ENCODE measurements around the gene PKD1L1.

Gene PKD1L1

DNA sequence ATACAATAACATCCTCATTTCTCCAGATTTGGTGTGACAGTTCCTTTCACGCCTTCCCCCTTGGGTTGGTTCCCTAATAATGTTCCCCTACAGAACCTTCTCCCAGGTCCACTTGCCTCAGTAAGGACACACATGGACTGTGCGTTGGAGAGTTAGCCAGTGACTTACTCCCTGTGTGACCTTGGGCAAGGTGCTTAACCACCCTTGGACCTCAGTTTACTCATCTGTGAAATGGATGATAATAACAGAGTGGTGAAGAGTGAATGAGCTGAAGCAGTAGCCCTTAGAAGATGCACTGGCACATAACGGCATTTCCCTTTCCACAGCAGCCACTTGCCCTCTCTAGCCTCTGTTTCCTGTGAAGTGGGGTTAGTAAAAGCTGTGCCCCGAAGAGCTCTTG, 175.8 kb downstream of the PKD1L1 start:
- Histone ChIP-seq H3K36me3 (ENCODE audit: insufficient read depth, low read length) (no peaks in the 10 kb centered on the region), H3K4me1 (ENCODE audit: insufficient read depth, low read length) (peaks cover 5% of the 10 kb centered on the region), H3K27me3 (ENCODE audit: insufficient read depth, low read length) (no peaks in the 10 kb centered on the region), H3K4me3 (ENCODE audit: low read length) (no peak overlapping the region), H3K9me3 (ENCODE audit: low read length) (no peaks in the 10 kb centered on the region), H2AFZ (ENCODE audit: low read depth, low read length) (no peak overlapping the region)

DNA sequence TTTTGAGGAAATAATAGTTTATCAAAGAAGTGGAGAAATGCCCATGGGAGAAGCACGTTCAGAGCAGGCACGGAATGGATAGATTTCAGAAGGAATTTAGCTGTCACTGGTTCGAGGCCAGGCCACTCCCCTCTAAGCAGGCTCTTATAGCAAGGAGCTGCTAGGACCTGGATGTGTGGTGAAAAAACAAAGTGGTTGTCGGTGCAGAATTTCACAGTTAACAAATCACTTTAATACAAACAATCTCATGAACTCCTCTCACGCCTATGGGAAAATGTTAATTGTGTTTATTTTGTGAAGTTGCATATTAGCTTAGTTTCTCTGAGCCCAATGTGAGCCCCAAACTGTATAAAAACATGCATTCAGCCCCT, 176.3 kb downstream of the PKD1L1 start:
- Histone ChIP-seq H3K27me3 (ENCODE audit: insufficient read depth, low read length) (no peaks in the 10 kb centered on the region), H3K36me3 (ENCODE audit: insufficient read depth, low read length) (no peaks in the 10 kb centered on the region), H2AFZ (ENCODE audit: low read depth, low read length) (no peak overlapping the region), H3K9me3 (ENCODE audit: low read length) (no peaks in the 10 kb centered on the region), H3K4me3 (ENCODE audit: low read length) (no peak overlapping the region), H3K4me1 (ENCODE audit: insufficient read depth, low read length) (peaks cover 5% of the 10 kb centered on the region)

DNA sequence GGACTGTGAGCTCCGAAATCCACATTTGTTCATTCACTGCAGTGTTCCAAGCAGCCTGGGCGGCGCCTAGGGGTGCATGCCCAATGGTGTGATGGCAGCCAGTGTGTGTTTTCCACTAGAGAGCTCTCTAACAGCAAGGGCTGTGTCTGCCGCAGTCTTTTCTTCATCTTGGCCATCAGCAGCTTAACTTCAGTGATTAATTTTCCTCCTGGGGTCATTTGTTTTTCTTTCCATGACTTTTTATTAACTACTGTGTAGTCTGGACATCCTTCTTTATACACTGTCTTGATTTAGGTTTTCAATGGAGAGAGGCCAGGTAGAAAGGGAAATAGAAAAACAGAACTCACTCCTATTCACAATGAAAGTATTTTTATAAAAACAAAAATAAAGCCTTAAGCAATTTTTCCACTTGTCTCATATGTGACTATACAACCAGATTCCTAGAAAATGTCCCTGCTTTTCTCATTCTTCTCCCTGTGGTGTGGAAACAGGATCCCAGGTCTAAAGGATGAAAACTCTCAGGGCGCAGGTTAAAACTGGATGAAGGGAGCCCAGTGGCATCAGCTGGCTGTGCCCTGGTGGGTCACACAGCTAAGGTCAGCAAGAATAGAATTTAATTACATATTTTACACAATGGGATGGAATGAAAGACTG, 176.8 kb downstream of the PKD1L1 start:
- H3K36me3 ChIP-seq (ENCODE audit: insufficient read depth, low read length) = no peaks in the 10 kb centered on the region
- no peak overlapping the region for H2AFZ ChIP-seq (ENCODE audit: low read depth, low read length)

DNA sequence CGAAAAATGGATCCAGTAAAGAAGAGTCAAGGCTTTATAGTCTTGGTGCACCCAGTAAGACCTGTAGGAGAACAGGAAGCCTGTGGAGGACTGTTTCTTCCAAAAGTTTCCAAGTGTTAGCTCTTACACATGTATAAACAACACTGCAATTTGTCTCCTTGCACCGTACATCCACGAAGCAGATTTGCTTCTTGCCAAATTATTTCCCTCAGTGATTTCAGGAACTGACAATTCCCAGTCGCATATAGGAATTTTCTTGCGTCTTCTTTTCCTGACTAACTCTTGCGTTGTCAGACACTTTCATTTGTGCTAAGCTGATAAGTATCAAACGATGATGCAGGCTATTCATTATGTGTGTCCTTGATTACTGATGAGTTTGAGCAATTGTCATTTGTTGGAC, 182.1 kb downstream of the PKD1L1 start:
- Histone ChIP-seq H3K36me3 (ENCODE audit: insufficient read depth, low read length) (no peaks in the 10 kb centered on the region), H2AFZ (ENCODE audit: low read depth, low read length) (no peak overlapping the region), H3K9me3 (ENCODE audit: low read length) (no peaks in the 10 kb centered on the region), H3K4me1 (ENCODE audit: insufficient read depth, low read length) (peaks cover 14% of the 10 kb centered on the region), H3K27me3 (ENCODE audit: insufficient read depth, low read length) (no peaks in the 10 kb centered on the region), H3K4me3 (ENCODE audit: low read length) (no peak overlapping the region)

More for the DNA sequence above, 176.8 kb downstream of the PKD1L1 start:
- peaks cover 5% of the 10 kb centered on the region for H3K4me1 ChIP-seq (ENCODE audit: insufficient read depth, low read length)
- no peaks in the 10 kb centered on the region for H3K27me3 ChIP-seq (ENCODE audit: insufficient read depth, low read length)
- no peaks in the 10 kb centered on the region for H3K9me3 ChIP-seq (ENCODE audit: low read length)
- H3K4me3 ChIP-seq (ENCODE audit: low read length) = no peak overlapping the region

DNA sequence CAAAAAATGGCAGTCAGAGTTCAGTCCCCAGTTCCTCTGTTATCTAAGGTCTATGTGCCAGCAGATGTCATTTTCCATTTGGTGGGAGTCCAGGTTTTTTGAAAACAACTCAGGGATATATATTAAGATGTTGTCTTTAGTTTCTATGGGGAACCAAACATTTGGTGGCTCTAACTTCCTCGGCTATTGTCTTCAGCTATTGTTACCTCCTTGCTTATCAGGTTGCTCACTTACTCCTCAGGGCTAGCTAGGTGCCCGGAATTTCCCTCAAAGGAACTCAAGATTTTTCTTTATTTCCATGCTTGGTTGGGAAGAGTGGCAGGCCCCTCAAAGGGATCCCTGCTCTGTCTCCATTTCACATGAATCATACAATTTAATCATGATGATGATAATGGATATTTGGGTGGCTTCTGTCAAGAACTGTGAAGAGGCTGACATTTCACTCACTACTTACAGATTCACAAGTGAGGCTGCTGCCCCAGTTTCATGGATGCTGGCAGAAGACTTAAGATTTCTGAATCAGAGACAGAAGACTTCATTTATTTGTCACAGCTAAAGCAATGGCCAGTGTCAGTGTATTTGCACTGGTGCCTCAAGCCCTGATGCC, 182.8 kb downstream of the PKD1L1 start:
- no peaks in the 10 kb centered on the region for H3K27me3 ChIP-seq (ENCODE audit: insufficient read depth, low read length)
- no peak overlapping the region for H3K4me3 ChIP-seq (ENCODE audit: low read length)
- H2AFZ ChIP-seq (ENCODE audit: low read depth, low read length) = no peak overlapping the region
- H3K9me3 ChIP-seq (ENCODE audit: low read length) = no peaks in the 10 kb centered on the region
- no peaks in the 10 kb centered on the region for H3K36me3 ChIP-seq (ENCODE audit: insufficient read depth, low read length)
- peaks cover 14% of the 10 kb centered on the region for H3K4me1 ChIP-seq (ENCODE audit: insufficient read depth, low read length)

DNA sequence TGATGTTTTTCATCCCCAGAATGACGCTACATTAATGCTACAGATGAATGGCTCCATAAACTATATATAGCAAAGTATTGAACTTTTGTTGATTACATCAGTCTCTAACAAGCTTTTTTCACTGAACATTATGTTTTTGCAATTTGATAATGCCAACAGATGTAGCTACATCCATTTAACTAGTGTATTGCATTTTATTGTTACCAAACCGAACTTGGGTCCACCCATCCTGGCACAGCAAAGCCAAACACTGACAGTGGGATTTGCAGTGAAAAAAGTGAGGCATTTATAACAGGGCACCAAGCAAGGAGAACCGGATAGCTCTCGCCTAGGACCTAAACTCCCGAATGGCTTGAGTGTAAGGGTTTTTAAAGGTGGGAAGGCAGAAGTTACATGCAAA, 183.5 kb downstream of the PKD1L1 start:
- Histone ChIP-seq H3K36me3 (ENCODE audit: insufficient read depth, low read length) (no peaks in the 10 kb centered on the region), H3K4me1 (ENCODE audit: insufficient read depth, low read length) (peaks cover 14% of the 10 kb centered on the region), H2AFZ (ENCODE audit: low read depth, low read length) (no peak overlapping the region), H3K9me3 (ENCODE audit: low read length) (no peaks in the 10 kb centered on the region), H3K4me3 (ENCODE audit: low read length) (no peak overlapping the region), H3K27me3 (ENCODE audit: insufficient read depth, low read length) (no peaks in the 10 kb centered on the region)

DNA sequence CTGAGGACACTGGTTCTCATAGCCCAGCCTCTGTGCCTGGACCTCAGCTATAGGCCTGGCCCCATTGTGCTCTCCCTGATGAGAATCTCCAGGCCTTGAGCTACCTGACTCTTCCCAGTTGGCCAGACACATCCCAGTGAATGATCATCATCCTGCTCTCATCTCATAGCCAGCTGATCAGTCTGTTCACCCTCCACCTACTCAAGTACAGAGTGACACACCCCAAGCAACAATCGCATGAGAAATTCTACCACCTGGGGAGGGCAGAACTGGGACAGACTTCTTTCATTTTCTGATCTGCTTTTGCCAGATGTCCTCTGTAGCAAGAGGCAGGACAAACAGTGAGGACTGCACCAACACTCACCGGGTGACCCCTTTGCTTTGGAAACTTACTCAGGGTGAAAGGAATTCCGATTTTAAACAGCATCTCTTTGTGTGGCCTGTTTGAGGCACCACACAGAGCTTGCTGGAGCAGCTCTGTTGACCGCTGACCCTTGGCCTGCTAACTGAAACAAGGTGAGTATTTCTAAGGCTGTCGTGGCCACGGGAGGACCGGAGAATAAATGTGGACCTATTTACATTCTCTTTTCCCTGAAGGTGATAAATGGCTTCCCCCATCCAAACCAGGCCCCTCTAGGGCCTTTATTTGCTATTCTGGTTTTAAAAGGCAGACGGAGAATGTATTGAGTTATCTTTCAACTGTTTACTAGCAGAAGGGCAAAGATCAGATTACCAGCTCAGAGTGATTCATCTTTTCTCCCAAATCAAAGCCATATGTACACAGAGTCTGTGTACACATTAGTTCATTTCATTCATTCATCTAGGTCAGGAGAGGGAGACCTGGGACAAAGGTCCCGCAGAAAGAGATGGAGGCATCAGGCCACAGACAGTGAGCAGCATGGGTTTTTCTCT, 184.9 kb downstream of the PKD1L1 start:
- Histone ChIP-seq H3K36me3 (ENCODE audit: insufficient read depth, low read length) (no peaks in the 10 kb centered on the region), H3K27me3 (ENCODE audit: insufficient read depth, low read length) (no peaks in the 10 kb centered on the region), H3K9me3 (ENCODE audit: low read length) (no peaks in the 10 kb centered on the region), H2AFZ (ENCODE audit: low read depth, low read length) (no peak overlapping the region), H3K4me1 (ENCODE audit: insufficient read depth, low read length) (peaks cover 14% of the 10 kb centered on the region), H3K4me3 (ENCODE audit: low read length) (no peak overlapping the region)

DNA sequence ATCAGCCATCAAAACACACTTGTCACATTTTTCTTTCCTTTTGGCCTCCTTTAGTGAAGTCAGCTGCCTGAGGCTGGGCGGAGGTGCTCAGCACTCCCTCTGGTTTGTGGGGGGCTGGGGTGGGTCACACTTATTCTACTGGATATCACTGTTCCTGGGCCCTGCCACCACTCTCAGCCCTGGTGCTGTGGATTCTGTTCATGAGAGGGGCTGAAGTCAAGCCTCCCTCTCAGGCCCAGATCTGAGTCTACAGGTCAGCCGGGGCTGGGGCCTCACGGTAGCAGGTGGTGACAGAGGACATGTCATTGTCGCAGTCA, 185.6 kb downstream of the PKD1L1 start:
- H3K36me3 ChIP-seq (ENCODE audit: insufficient read depth, low read length) = no peaks in the 10 kb centered on the region
- peaks cover 14% of the 10 kb centered on the region for H3K4me1 ChIP-seq (ENCODE audit: insufficient read depth, low read length)
- no peak overlapping the region for H3K4me3 ChIP-seq (ENCODE audit: low read length)
- no peaks in the 10 kb centered on the region for H3K27me3 ChIP-seq (ENCODE audit: insufficient read depth, low read length)
- H2AFZ ChIP-seq (ENCODE audit: low read depth, low read length) = no peak overlapping the region
- H3K9me3 ChIP-seq (ENCODE audit: low read length) = no peaks in the 10 kb centered on the region

DNA sequence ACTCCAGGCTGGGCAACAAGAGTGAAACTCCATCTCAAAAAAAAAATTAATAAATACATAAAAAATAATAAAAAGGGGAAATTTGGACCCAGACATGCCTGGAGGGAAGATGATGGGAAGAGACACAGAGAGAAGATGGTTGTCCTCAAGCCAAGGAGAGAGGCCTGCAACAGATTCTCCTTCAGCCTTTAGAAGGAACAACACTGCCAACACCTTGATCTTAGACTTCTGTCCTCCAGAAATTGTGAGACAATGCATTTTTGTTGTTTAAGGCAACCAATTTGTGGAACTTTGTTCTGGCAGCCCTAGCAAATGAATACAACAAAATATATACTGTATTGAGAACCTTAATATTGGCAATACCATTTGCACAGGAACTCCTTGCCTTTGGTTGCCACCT, 186.1 kb downstream of the PKD1L1 start:
- Histone ChIP-seq H3K36me3 (ENCODE audit: insufficient read depth, low read length) (no peaks in the 10 kb centered on the region), H3K4me3 (ENCODE audit: low read length) (no peak overlapping the region), H2AFZ (ENCODE audit: low read depth, low read length) (no peak overlapping the region), H3K9me3 (ENCODE audit: low read length) (no peaks in the 10 kb centered on the region), H3K4me1 (ENCODE audit: insufficient read depth, low read length) (peaks cover 14% of the 10 kb centered on the region), H3K27me3 (ENCODE audit: insufficient read depth, low read length) (no peaks in the 10 kb centered on the region)

DNA sequence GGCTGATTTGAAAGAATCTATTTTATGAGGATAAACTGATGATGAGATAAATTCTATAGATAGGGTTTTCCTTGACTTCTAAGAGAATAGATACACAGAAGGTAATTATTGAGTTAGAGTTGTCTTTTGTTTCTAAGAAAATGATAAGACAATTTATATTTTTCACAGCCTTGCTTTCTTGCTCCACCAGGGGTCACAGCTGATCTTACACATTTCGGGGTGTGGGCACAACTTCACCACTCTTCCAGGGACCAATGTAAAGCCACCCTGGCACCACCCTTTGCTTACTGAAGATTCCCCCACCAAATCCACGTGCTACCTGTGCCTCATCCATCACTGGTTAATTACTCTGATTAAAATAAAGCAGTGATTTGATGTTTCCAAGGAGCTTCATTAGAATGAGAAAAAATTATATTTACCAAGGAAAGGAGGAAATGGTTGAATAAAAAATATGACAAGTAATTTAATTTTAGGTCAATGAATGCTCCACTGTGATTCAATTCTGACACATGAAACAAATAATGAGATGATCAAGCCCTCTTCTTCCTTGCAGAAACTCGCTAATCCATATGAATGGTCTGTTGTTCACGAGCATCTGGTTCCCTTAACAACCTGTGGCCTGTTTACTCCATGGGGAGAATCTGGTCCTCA, 189.1 kb downstream of the PKD1L1 start:
- H3K9me3 ChIP-seq (ENCODE audit: low read length) = no peaks in the 10 kb centered on the region
- H3K4me3 ChIP-seq (ENCODE audit: low read length) = no peak overlapping the region
- no peaks in the 10 kb centered on the region for H3K27me3 ChIP-seq (ENCODE audit: insufficient read depth, low read length)
- peaks cover 14% of the 10 kb centered on the region for H3K4me1 ChIP-seq (ENCODE audit: insufficient read depth, low read length)
- H3K36me3 ChIP-seq (ENCODE audit: insufficient read depth, low read length) = no peaks in the 10 kb centered on the region
- H2AFZ ChIP-seq (ENCODE audit: low read depth, low read length) = no peak overlapping the region

DNA sequence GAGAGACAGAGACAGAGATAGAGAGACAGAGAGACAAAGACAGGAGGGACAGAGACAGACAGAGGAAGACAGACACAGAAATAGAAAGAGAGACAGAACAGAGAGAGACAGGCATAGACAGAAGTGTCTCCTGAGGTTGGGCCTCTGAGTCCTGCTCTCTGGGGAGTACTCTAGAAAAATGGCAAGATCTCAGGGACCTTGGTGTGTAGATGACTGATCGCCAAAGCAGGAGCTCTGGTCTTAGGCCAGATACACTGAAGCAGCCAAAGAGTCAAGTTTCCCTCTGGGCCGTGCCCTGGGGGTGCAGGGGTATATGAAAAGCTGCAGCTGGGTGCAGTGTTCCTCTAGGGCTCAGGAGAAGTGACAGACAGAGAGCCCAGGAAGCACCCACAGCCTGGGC, 189.7 kb downstream of the PKD1L1 start:
- Histone ChIP-seq H2AFZ (ENCODE audit: low read depth, low read length) (no peak overlapping the region), H3K9me3 (ENCODE audit: low read length) (no peaks in the 10 kb centered on the region), H3K4me3 (ENCODE audit: low read length) (no peak overlapping the region), H3K36me3 (ENCODE audit: insufficient read depth, low read length) (no peaks in the 10 kb centered on the region), H3K27me3 (ENCODE audit: insufficient read depth, low read length) (no peaks in the 10 kb centered on the region), H3K4me1 (ENCODE audit: insufficient read depth, low read length) (peaks cover 10% of the 10 kb centered on the region)

DNA sequence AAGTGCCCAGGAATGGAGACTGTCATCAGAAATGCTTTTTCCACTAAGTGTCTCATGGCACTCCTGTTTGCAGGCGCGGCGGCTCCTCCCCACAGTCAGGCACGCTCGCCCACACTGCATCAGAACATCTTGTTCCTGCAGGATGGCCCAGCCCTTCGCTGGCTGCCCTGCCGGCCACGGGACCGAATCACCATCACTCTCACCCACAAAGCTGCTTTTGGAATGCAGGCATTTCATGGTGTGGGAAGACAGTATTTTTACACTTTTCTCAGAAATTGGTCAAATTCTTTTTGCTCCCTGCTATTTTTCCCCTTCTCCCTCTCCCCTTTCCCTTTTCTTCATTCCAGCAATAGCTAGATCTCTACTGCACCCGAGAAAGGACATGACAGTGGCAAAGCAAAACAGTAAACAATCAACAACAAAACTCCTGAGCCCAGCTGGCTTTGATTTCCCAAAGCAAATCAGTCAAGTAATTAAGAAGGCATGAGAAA, 190.3 kb downstream of the PKD1L1 start:
- Histone ChIP-seq H3K27me3 (ENCODE audit: insufficient read depth, low read length) (no peaks in the 10 kb centered on the region), H3K36me3 (ENCODE audit: insufficient read depth, low read length) (no peaks in the 10 kb centered on the region), H3K4me1 (ENCODE audit: insufficient read depth, low read length) (peaks cover 4% of the 10 kb centered on the region), H3K4me3 (ENCODE audit: low read length) (no peak overlapping the region), H2AFZ (ENCODE audit: low read depth, low read length) (no peak overlapping the region), H3K9me3 (ENCODE audit: low read length) (no peaks in the 10 kb centered on the region)

DNA sequence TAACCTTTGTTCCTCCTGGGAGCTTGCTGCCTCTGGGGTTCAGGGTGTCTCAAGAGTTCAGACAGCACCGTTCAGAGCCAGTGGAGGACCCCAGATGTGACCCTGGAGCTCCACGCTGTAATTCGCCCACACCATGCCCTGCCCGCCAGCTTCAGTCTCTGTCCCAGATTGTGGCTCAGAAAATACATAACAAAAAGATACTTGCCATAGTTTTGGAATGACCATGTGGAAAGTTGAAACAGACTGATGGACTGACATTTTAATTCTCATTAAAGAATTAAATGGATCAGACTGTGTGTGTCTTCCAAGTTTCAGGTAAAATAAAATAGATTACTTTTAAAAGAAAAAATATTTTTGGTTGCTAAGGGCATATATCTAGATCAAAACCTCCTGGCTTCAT, 191.6 kb downstream of the PKD1L1 start:
- Histone ChIP-seq H3K36me3 (ENCODE audit: insufficient read depth, low read length) (no peaks in the 10 kb centered on the region), H3K4me1 (ENCODE audit: insufficient read depth, low read length) (no peaks in the 10 kb centered on the region)

More for the DNA sequence above, 191.6 kb downstream of the PKD1L1 start:
- no peak overlapping the region for H3K4me3 ChIP-seq (ENCODE audit: low read length)
- H2AFZ ChIP-seq (ENCODE audit: low read depth, low read length) = no peak overlapping the region
- H3K9me3 ChIP-seq (ENCODE audit: low read length) = peaks cover 3% of the 10 kb centered on the region
- no peaks in the 10 kb centered on the region for H3K27me3 ChIP-seq (ENCODE audit: insufficient read depth, low read length)
